ENCODE measurements around the gene FSTL5. TPM values are rescaled to one million over a fixed set of nuclear protein-coding genes. Genes with fewer than 3 reads are reported as not detected.
A peak's percentile ranks its signal among the peaks of the same experiment; 100 is the strongest.

FSTL5 gene
- total RNA-seq, 1 donor from 2014 or later, result not detected

GRCh38 chr4:161841759-161842158 lies 322.0 kb downstream of the FSTL5 start:
- no peak overlapping the region for H3K4me3 ChIP-seq
- no peak overlapping the region for H3K27ac ChIP-seq
- DNase-seq (no peak), ATAC-seq (no peak)
- no peaks in the 10 kb centered on the region for H3K4me1 ChIP-seq
- H3K9me3 ChIP-seq, result no peaks in the 10 kb centered on the region
- no peaks in the 10 kb centered on the region for H3K27me3 ChIP-seq (ENCODE audit: low read depth)
- intact Hi-C loops (cut with DNase I), result no loop called here
- TF ChIP-seq CTCF (IDR thresholded peaks at IDR 0.05), result no peak
- no peaks in the 10 kb centered on the region for H3K36me3 ChIP-seq

DNA sequence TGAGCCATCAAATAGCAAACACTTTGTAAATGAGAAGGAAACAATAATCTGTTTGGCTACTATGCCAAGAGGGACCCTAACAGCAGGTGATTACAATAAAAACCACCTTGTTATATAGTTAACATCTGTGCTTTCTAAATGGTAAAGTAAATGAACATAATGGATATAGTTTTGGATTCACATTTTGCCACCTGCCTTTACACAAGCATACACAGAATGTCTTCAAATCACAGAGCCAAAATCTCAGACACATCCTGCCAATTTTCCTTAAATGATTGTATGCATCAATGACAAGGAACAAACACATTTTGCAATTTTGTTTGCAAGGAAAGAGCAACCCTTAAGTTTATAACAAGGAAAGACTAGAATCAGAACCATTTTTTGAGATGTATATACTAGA lies 334.2 kb downstream of the FSTL5 start:
- Histone ChIP-seq H3K4me3 (no peak overlapping the region), H3K27ac (no peak overlapping the region), H3K27me3 (ENCODE audit: low read depth) (no peaks in the 10 kb centered on the region), H3K9me3 (no peaks in the 10 kb centered on the region), H3K36me3 (no peaks in the 10 kb centered on the region), H3K4me1 (no peaks in the 10 kb centered on the region)
- intact Hi-C loops (cut with DNase I), result no loop called here
- TF ChIP-seq CTCF (IDR thresholded peaks at IDR 0.05), result no peak
- ATAC-seq, result no peak
- DNase-seq, result no peak

DNA sequence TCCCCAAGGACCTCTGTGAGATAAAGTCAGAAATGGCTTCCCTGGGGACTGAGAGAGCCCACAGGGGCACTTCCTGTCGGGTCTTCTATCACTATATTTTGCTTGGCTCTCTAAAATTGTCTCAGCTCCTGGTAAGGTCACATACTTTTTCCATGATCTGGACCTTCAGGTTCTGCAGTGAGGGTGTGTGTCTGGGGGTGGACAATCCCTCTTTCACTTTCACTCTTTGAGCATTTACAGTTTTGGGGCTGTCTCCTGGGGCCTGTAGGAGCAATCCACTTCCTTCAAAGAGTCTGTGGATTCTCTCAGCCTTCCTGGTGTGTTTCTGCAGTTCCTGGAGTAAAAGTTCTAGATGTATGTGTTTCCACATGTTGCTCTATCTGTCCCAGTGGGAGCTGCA lies 335.7 kb downstream of the FSTL5 start:
- no peak for TF ChIP-seq CTCF (IDR thresholded peaks at IDR 0.05)
- H3K36me3 ChIP-seq, result no peaks in the 10 kb centered on the region
- no peak overlapping the region for H3K4me3 ChIP-seq
- H3K27ac ChIP-seq, result no peak overlapping the region
- no peaks in the 10 kb centered on the region for H3K27me3 ChIP-seq (ENCODE audit: low read depth)
- no peak for ATAC-seq
- H3K9me3 ChIP-seq, result no peaks in the 10 kb centered on the region
- intact Hi-C loops (cut with DNase I), result no loop called here
- H3K4me1 ChIP-seq, result no peaks in the 10 kb centered on the region
- no peak for DNase-seq

DNA sequence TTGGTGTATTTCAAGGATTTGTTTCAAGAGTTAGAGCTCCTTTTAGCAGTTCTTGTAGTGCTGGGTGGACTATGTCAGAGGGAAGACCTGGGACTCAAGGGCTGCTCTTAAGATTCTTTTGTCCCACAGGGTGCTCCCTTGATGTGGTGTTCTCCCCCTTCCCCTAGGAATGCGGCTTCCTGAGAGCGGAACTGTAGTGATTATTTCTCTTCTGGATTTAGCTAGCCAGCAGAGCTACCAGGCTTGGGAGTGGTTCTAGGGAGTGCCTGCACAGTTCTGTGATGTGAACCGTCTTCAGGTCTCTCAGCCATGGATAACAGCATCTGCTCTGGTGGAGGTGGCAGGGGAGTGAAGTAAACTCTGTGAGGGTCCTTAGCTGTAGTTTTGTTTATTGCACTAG lies 336.8 kb downstream of the FSTL5 start:
- ATAC-seq (no peak), DNase-seq (no peak)
- Histone ChIP-seq H3K36me3 (no peaks in the 10 kb centered on the region), H3K27me3 (ENCODE audit: low read depth) (no peaks in the 10 kb centered on the region), H3K9me3 (no peaks in the 10 kb centered on the region), H3K27ac (no peak overlapping the region), H3K4me3 (no peak overlapping the region), H3K4me1 (no peaks in the 10 kb centered on the region)
- intact Hi-C loops (cut with DNase I), result no loop called here
- TF ChIP-seq CTCF (IDR thresholded peaks at IDR 0.05), result no peak

- Histone ChIP-seq H3K36me3 (no peaks in the 10 kb centered on the region), H3K9me3 (no peaks in the 10 kb centered on the region), H3K27me3 (ENCODE audit: low read depth) (no peaks in the 10 kb centered on the region), H3K4me1 (no peaks in the 10 kb centered on the region), H3K4me3 (no peak overlapping the region), H3K27ac (no peak overlapping the region)
- TF ChIP-seq CTCF (IDR thresholded peaks at IDR 0.05), result no peak
- no peak for DNase-seq
- ATAC-seq, result no peak
- intact Hi-C loops (cut with DNase I), result no loop called here
These were observed 340.4 kb downstream of the FSTL5 start for GRCh38 chr4:161823450-161823849.

GRCh38 chr4:161822174-161822573 lies 341.6 kb downstream of the FSTL5 start:
- DNase-seq (no peak), ATAC-seq (peak in 1 of 2 donors; percentile 30)

More at GRCh38 chr4:161822174-161822573, 341.6 kb downstream of the FSTL5 start:
- Histone ChIP-seq H3K9me3 (no peaks in the 10 kb centered on the region), H3K27me3 (ENCODE audit: low read depth) (no peaks in the 10 kb centered on the region), H3K4me1 (no peaks in the 10 kb centered on the region), H3K36me3 (no peaks in the 10 kb centered on the region), H3K27ac (no peak overlapping the region), H3K4me3 (no peak overlapping the region)
- intact Hi-C loops (cut with DNase I), result no loop called here
- no peak for TF ChIP-seq CTCF (IDR thresholded peaks at IDR 0.05)
